K562 (cell line): ENCODE measurements around the gene COPG2.

ENCODE experiments used
- CHD2 ChIP-seq: IDR thresholded peaks from 2 replicates; pipeline ENCODE4 v1.6.1; 2011; ENCODE audit warnings: low read depth, low read length
- TF ChIP-seq, protein P1 (sequence below): sonication (generic); formaldehyde crosslinking; IDR thresholded peaks from 2 replicates; pipeline ENCODE4 v1.8.1; 2023; ENCODE audit warnings: mild to moderate bottlenecking, missing genetic modification reagents

DNA sequence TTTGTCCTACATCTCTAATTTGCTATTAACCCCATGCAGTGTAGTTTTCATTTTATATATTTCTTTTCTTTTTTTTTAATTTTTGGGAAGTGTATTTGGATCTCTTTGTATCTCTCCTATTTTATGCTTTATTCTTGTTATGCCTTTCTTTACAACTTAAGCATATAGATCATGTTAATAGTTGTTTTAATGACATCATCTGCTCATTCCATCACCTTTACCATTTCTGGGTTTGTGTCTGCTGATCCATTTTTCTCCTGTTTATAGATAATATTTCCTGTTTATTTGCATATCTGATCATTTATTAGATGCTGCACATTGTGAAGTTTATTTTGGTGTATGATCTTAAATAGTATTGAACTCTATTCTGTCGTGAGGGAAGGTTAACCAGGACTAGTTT, 13.7 kb downstream of the COPG2 start:
- TF ChIP-seq, protein P1, sequence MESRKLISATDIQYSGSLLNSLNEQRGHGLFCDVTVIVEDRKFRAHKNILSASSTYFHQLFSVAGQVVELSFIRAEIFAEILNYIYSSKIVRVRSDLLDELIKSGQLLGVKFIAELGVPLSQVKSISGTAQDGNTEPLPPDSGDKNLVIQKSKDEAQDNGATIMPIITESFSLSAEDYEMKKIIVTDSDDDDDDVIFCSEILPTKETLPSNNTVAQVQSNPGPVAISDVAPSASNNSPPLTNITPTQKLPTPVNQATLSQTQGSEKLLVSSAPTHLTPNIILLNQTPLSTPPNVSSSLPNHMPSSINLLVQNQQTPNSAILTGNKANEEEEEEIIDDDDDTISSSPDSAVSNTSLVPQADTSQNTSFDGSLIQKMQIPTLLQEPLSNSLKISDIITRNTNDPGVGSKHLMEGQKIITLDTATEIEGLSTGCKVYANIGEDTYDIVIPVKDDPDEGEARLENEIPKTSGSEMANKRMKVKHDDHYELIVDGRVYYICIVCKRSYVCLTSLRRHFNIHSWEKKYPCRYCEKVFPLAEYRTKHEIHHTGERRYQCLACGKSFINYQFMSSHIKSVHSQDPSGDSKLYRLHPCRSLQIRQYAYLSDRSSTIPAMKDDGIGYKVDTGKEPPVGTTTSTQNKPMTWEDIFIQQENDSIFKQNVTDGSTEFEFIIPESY (CRISPR knock-in tag) = no peak
- no peak for TF ChIP-seq CHD2
